Measurements from ENCODE around the gene RNPEPL1.

GRCh38 chr2:240564561-240565332 is 3.5 kb upstream of the RNPEPL1 start:
- no peak for TF ChIP-seq CTCF (IDR thresholded peaks at IDR 0.05)
- TF ChIP-seq POLR2A (IDR thresholded peaks at IDR 0.05), result no peak

Data from Peyer's patch (tissue), 4 donors.